Measurements from ENCODE around the gene CYP4F22. TPM values are rescaled to one million over a fixed set of nuclear protein-coding genes. Genes with fewer than 3 reads are reported as not detected.

CYP4F22 gene
- total RNA-seq, 1 donor from 2014 or later: not detected

- Mint-ChIP-seq H3K9me3 (peaks cover 2% of the 10 kb centered on the region), H3K27me3 (ENCODE audit: insufficient read depth, low read depth) (peaks cover 10% of the 10 kb centered on the region), H3K4me1 (no peaks in the 10 kb centered on the region), H3K27ac (no peak overlapping the region), H3K4me3 (no peak overlapping the region), H3K36me3 (no peaks in the 10 kb centered on the region)
- H3K9me3 ChIP-seq (ENCODE audit: low read depth): peaks cover 6% of the 10 kb centered on the region
- no peaks in the 10 kb centered on the region for H3K36me3 ChIP-seq
- H3K4me1 ChIP-seq: no peaks in the 10 kb centered on the region
- no peak for TF ChIP-seq CTCF (IDR thresholded peaks at IDR 0.05)
- TF ChIP-seq EZH2 (IDR thresholded peaks at IDR 0.05): no peak
- no peak for TF ChIP-seq EZH2phosphoT487 (IDR thresholded peaks at IDR 0.05)
- H3K79me2 ChIP-seq (ENCODE audit: low read depth): no peaks in the 10 kb centered on the region
- no peak overlapping the region for H3K9ac ChIP-seq
- no peak overlapping the region for H3K27ac ChIP-seq
- H3K27me3 ChIP-seq: no peaks in the 10 kb centered on the region
- H2AFZ ChIP-seq (replicated peaks): no peak overlapping the region
- H4K20me1 ChIP-seq (ENCODE audit: low read depth): no peaks in the 10 kb centered on the region
- no peak for DNase-seq (ENCODE audit: low spot score)
- no peaks in the 10 kb centered on the region for H3F3A ChIP-seq (ENCODE audit: low read depth)
- H3K4me2 ChIP-seq: no peak overlapping the region
- H3K4me3 ChIP-seq: no peak overlapping the region
Measured at GRCh38 chr19:15570420-15570819, 62.1 kb downstream of the CYP4F22 start.

- Histone ChIP-seq H3F3A (ENCODE audit: low read depth) (no peaks in the 10 kb centered on the region), H3K36me3 (no peaks in the 10 kb centered on the region), H3K27ac (no peak overlapping the region), H3K4me3 (no peak overlapping the region), H3K4me2 (no peak overlapping the region), H3K27me3 (no peaks in the 10 kb centered on the region), H3K79me2 (ENCODE audit: low read depth) (no peaks in the 10 kb centered on the region), H4K20me1 (ENCODE audit: low read depth) (no peaks in the 10 kb centered on the region), H3K9me3 (ENCODE audit: low read depth) (peaks cover 6% of the 10 kb centered on the region), H3K9ac (no peak overlapping the region), H3K4me1 (no peaks in the 10 kb centered on the region), H2AFZ (replicated peaks) (no peak overlapping the region)
- Mint-ChIP-seq H3K36me3 (no peaks in the 10 kb centered on the region), H3K9me3 (peaks cover 2% of the 10 kb centered on the region), H3K27ac (no peak overlapping the region), H3K4me1 (no peaks in the 10 kb centered on the region), H3K4me3 (no peak overlapping the region), H3K27me3 (ENCODE audit: insufficient read depth, low read depth) (peaks cover 12% of the 10 kb centered on the region)
- no peak for DNase-seq (ENCODE audit: low spot score)
- TF ChIP-seq EZH2phosphoT487 (IDR thresholded peaks at IDR 0.05): no peak
- no peak for TF ChIP-seq EZH2 (IDR thresholded peaks at IDR 0.05)
- TF ChIP-seq CTCF (IDR thresholded peaks at IDR 0.05): no peak
Measured at GRCh38 chr19:15575406-15575805, 67.1 kb downstream of the CYP4F22 start.

- TF ChIP-seq CTCF (IDR thresholded peaks at IDR 0.05) (no peak), EZH2 (IDR thresholded peaks at IDR 0.05) (no peak), EZH2phosphoT487 (IDR thresholded peaks at IDR 0.05) (no peak)
- Histone ChIP-seq H3K4me2 (no peak overlapping the region), H3K27me3 (no peaks in the 10 kb centered on the region), H3F3A (ENCODE audit: low read depth) (no peaks in the 10 kb centered on the region), H3K4me1 (no peaks in the 10 kb centered on the region), H2AFZ (replicated peaks) (no peak overlapping the region), H3K79me2 (ENCODE audit: low read depth) (no peaks in the 10 kb centered on the region), H3K4me3 (no peak overlapping the region), H3K9ac (no peak overlapping the region), H3K36me3 (no peaks in the 10 kb centered on the region), H4K20me1 (ENCODE audit: low read depth) (no peaks in the 10 kb centered on the region), H3K27ac (no peak overlapping the region), H3K9me3 (ENCODE audit: low read depth) (peaks cover 6% of the 10 kb centered on the region)
- Mint-ChIP-seq H3K4me1 (no peaks in the 10 kb centered on the region), H3K4me3 (no peak overlapping the region), H3K27ac (no peak overlapping the region), H3K9me3 (peaks cover 2% of the 10 kb centered on the region), H3K36me3 (no peaks in the 10 kb centered on the region), H3K27me3 (ENCODE audit: insufficient read depth, low read depth) (peaks cover 12% of the 10 kb centered on the region)
- DNase-seq (ENCODE audit: low spot score): no peak
Measured at GRCh38 chr19:15576526-15577156, 68.3 kb downstream of the CYP4F22 start.

Measured in neural progenitor cell (in vitro differentiated cells).